HK-2 (cell line): ENCODE data around the gene COL23A1.

Experiments
- DNase-seq: peaks from one replicate; pipeline ENCODE4 v3.0.0-alpha.2; 2018; ENCODE audit not compliant: unreplicated experiment

The COL23A1 gene

GRCh38 chr5:178460174-178460573, 130.0 kb downstream of the COL23A1 start:
- no peak for DNase-seq

- DNase-seq, result no peak
Observed at GRCh38 chr5:178458140-178458539, 132.1 kb downstream of the COL23A1 start.

- no peak for DNase-seq
Observed at GRCh38 chr5:178457471-178457870, 132.7 kb downstream of the COL23A1 start.

GRCh38 chr5:178455480-178455835, 134.7 kb downstream of the COL23A1 start:
- no peak for DNase-seq

DNA sequence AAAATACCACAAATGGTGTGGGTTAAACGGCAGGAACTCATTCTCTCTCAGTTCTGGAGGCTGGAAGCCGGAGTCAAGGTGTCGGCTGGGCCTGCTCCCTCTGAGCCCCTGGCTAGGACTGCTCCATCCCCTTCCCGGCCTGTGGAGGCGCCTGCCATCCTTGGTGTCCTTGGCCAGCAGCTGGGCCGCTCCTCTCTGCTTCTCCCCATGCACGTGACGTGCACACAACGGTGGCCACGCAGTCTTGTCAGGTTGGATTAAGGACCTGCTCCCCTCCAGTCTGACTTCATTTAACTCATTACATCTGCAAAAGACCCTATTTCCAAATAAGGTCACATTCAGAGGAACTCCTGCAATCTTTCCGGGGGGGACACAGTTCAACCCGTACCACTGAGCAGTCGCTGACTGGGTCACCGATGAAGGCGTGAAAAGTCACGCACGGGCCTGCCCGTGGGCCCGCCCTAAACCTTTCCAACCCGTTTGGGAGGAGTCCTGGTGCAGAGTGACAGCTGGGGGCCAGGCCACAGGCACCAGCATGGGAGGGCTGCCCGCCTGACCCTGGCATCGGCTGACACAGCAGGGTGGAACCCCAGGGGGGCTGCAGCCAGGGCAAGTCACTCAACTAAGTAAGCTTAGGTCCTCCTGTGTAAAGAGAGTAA, 135.2 kb downstream of the COL23A1 start:
- no peak for DNase-seq

DNA sequence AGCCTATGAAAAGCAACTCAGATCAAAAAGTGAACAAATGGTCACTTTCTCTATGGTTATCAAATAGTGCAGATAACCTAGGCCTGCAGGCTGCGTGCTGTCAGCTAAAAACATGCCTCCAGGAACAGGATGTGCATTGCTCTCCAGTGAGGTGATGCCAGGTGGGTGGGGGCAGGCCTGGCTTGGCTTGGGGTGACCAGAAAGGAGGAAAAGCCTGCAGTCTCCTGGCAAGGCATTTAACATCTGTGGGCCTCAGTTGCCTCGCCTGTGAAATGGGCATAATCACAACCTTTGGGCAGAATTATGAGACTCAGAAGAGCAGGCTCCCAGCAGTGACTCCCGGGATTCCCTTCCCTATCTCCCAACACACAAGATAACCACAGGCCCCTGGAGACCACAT, 135.9 kb downstream of the COL23A1 start:
- DNase-seq, result no peak

DNA sequence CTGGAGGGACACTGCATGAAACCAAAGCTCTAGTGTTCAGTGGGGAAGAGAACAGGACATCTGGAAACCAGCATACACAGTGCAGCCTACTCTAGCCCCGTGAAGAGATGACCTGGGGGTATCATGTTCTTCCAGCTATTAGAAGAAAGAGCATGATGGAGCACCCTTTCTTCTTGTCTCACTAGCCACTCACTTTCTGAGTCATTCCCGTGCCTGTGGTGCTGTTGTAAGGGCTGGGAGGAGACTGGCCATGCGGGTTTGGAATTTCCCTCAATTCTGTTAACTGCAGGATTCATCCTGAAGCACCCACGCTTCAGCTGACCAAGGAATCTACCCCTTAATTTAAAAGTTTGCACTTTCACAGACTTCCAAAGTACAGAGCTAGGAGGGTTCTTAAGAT, 137.0 kb downstream of the COL23A1 start:
- DNase-seq, result peak; percentile 34

DNA sequence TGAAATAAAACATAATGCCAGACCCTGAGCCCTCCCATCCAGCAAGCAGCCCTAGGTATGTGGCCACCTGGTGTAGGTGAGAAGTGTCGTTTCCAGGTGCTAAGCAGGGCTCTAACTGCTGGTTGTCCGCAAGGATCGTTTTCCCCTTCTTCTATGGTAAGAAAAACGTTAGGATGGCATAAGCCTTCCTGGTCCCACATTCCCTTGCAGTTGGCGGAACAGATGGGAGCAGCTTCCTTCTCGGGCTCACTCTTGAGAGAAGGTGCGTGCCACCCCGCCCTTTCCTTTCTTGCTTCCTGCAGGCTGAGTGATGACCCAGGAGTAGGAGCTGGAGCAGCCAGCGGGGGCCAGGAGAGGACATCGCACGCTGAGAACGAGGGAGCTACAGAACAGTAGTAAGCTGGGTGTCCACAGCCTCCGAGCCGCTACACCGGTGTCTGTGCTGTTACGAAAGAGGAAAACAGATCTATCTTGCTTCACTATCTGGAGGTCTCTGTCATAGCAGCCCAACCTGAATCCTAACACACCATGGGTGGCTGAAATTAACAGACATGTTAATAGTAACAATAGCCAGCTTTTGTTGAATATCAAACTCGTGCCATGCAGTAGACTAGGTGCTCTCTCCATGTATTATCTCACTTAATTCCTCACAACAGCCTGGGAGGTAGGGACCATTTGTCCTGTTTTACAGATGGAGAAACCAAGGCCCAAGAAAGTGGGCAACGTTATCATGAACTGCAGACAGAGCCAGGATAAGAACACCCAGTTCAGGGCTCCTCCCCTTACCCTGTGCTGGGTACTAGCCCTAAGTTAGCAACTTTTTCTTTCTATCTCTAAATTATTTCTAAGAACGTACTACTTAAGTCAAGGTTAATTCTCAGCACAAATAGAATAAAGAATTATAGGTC, 139.8 kb downstream of the COL23A1 start:
- no peak for DNase-seq

GRCh38 chr5:178449163-178450070, 140.8 kb downstream of the COL23A1 start:
- DNase-seq, result no peak

DNA sequence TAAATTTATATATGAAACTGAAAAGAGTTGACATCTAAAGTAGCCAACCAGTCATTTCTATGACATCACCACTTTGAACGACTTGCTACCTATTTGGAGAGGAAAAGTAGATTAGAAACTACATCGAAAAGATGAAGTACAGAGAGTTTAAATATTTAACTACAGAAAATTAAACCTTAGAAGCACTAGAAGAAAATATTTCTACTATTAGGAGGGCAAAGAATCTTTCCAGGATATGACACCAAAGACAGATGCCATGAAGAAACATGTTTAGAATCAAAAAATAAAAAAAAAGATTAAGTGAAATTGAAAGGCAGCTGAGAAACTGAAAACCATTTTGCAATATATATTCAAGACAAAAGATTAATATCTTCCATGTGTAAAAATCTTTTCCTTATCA, 144.7 kb downstream of the COL23A1 start:
- DNase-seq, result no peak

DNA sequence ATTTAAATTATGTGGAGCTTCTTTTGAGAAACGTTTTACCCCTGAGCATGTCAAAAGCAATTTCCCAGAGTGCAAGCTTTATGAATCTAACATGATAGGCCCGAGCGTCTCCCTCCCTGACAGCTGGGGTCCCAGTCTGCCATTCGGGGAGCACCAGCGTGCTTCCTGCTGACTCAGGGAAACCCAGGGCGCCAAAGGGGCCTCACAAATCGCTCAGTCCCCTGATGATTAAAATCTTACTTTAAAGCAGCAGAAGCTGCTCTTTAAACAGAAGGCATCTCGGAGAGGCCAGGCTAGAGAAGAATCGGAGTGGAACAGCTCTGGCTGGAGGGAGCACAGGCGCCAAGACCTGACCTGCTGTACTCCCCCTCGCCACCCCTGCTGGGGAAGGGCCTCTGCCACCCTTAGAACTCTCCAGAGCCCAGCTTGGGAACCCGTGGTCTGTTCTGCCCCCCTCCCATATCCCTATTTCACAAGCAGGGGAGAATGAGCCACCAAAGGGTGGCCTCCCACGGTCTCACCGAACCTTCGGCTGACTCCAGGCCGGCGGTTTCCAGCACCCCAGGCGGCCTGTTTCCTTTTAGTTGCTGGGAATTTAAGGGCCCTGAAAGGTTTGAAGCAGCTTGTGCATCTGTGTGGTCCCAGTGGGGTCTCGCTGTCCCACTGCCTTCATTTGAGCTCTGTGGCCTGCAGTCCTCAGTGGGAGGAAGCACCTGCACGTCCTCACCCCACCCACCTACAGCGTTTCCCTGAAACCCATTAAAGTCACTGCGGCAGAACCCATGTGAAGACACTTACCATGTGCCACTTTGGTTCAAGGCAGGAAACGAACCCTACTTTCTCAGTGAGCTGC, 147.6 kb downstream of the COL23A1 start:
- no peak for DNase-seq

- no peak for DNase-seq
Observed at GRCh38 chr5:178441486-178442270, 148.5 kb downstream of the COL23A1 start.

- DNase-seq, result no peak
Observed at GRCh38 chr5:178440181-178440580, 150.0 kb downstream of the COL23A1 start.

GRCh38 chr5:178439493-178440180, 150.6 kb downstream of the COL23A1 start:
- DNase-seq, result no peak

GRCh38 chr5:178438796-178439195, 151.4 kb downstream of the COL23A1 start:
- DNase-seq, result no peak

GRCh38 chr5:178437386-178438075, 152.7 kb downstream of the COL23A1 start:
- no peak for DNase-seq

DNA sequence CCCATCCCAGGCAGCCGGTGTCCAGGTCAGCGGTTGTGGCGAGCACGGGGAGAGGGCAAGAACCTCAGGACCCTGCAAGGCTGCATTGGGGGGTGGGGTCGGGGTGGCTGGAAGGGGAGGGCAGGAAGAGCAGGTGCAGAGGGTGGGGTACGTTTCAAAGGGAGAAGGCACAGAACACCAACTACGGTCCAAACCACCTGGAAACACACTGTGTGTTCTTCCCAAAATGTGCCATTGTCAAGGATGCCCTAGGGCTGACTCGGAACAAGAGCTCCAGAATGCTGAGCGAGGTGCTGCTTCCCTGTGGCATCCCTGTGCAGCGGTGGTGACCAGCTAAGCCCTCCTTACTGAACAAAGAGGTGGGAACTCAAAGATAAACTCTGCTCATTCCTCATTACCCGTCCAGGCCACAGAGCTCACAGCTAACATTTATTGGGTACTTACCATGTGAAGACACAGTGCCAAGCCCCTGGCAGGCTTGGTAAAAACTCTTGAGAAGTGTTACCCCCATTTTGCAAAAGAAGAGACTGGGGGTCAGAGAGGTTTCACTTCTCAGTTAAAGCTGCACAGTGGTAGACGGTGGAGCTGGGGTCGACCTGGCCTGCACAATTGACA, 153.8 kb downstream of the COL23A1 start:
- no peak for DNase-seq

DNA sequence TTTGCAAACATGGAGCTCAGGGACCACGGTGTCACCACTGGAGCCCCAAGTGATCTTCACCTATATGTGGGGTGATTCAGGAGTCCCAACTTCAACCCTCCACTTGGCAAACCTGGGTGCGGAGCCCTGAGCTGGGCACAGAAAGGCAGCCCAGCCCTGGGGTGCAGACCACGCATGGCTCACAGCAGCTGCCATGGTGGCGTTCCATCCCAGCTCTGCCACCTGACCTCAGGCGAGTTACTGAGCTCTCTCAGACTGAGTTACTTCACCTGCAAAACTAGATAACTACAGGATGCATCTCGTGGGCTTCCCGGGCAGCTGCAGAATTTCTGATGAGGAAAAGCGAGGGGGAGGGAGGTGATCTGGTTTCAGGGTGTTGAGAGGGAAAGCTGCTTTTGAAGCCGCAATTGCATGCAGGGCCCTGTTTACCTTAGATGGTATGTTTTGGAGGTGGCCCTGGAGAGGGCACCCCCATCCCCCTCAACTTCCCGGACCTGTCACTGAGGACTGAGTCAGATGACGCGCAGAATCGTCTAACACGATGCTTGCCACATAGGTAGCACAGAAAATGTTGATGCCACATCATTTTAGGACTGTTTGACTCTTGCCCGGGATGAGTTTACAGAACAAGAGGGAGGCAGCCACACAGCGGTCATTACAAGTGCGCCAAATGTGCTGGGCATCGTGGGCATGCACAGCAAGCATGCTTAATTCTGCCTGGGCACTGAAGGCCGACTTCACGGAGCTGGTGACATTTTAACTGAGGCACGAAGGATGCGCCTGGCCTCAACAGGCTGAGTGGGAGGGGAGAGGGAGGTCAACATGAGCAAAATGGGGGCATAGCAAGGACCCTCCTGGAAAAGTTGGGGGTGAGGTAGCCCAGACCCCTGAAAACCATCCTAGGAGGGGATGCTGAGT, 154.6 kb downstream of the COL23A1 start:
- DNase-seq, result no peak
